Stomach (tissue), 4 donors: Measurements from ENCODE around the gene TBCD.

ENCODE experiments used
- CTCF ChIP-seq, 7 experiments: fragments of 450-650 bp in 4 of 7; fragments of 200-600 bp in 3 of 7; sonication (generic) in 3 of 7; IDR thresholded peaks; one replicate each; pipeline ENCODE4 v1.5.1; 2016 to 2019; ENCODE audit warnings: antibody characterized with exemption in 7 of 7, control low read depth in 2 of 7, mild to moderate bottlenecking in 1 of 7
- EP300 ChIP-seq: sonication (generic); formaldehyde crosslinking; IDR thresholded peaks from one replicate; pipeline ENCODE4 v1.6.1; 2017; ENCODE audit warnings: antibody characterized with exemption
- POLR2A ChIP-seq, 4 donors: fragments of 450-650 bp; IDR thresholded peaks; one replicate each; pipeline ENCODE4 v1.6.1; 2016; ENCODE audit warnings: antibody characterized with exemption in 4 of 4, control low read depth in 2 of 4, mild to moderate bottlenecking in 1 of 4, moderate library complexity in 1 of 4

GRCh38 chr17:82899941-82900340, 148.1 kb downstream of the TBCD start:
- no peak for TF ChIP-seq POLR2A (IDR thresholded peaks at IDR 0.05)
- no peak for TF ChIP-seq CTCF (IDR thresholded peaks at IDR 0.05)
- no peak for TF ChIP-seq EP300
